Left lung (tissue), 10 donors: Measurements from ENCODE around the gene SSR1. TPM values are rescaled to one million over a fixed set of nuclear protein-coding genes. Genes with fewer than 3 reads are reported as not detected.

ENCODE experiments used
- ATAC-seq: fragments of 200-7000 bp; cut with Tn5 transposase; one replicate; pipeline ENCODE4 v1.9.1; 2020; ENCODE audit warnings: moderate library complexity
- DNase-seq, 4 donors: peaks; one replicate each; pipeline ENCODE4 v3.0.0-alpha.2; 2013 to 2020
- H3K27ac ChIP-seq, 2 donors: fragments of 200-600 bp; sonication (generic) in 1 of 2; one replicate each; pipeline versions ENCODE4 v1.5.0 to v1.8.0; 2020 to 2021
- H3K27me3 ChIP-seq, 2 donors: fragments of 200-600 bp; sonication (generic) in 1 of 2; one replicate each; pipeline versions ENCODE4 v1.5.0 to v1.8.0; 2020 to 2021
- H3K36me3 ChIP-seq, 2 donors: fragments of 200-600 bp; sonication (generic) in 1 of 2; one replicate each; pipeline versions ENCODE4 v1.5.0 to v1.8.0; 2020 to 2021
- H3K4me1 ChIP-seq, 2 donors: fragments of 200-600 bp; one replicate each; pipeline ENCODE4 v1.8.0; 2021
- H3K4me3 ChIP-seq, 2 donors: fragments of 200-600 bp; sonication (generic) in 1 of 2; one replicate each; pipeline versions ENCODE4 v1.5.0 to v1.8.0; 2020 to 2021; ENCODE audit warnings: mild to moderate bottlenecking in 1 of 2
- H3K9me3 ChIP-seq, 2 donors: fragments of 200-600 bp; sonication (generic) in 1 of 2; one replicate each; pipeline versions ENCODE4 v1.5.0 to v1.8.0; 2020 to 2021
- CTCF ChIP-seq, 2 donors: fragments of 200-600 bp; sonication (generic) in 1 of 2; IDR thresholded peaks; one replicate each; pipeline versions ENCODE4 v1.5.0 to v1.8.0; 2021; ENCODE audit warnings: antibody characterized with exemption in 2 of 2
- intact Hi-C, 2 donors: fragments of 100-400 bp; cut with DNase I; formaldehyde crosslinking; loops; one replicate each; pipeline versions ENCODE4 v1.11.2 to v1.14.2; 2022
- polyA plus RNA-seq, 6 donors: library from polyadenylated mRNA; unstranded; fragments of 120-200 nt; gene quantifications; one replicate each; pipeline ENCODE4 v1.2.1, GENCODE V29; 2013; ENCODE audit not compliant: insufficient read length in 6 of 6
- total RNA-seq, 2 donors: library from RNA; stranded (reverse); fragmentation: NEBNext Ultra II Directional; extraction: Animal tissue kit (Norgen Biotek cat#: 25700); gene quantifications; one replicate each; pipeline ENCODE4 v1.2.1, GENCODE V29; 2021
- donor health status: DM: no; HTN: yes; CAD: no.
- donor health status: DM: no; HTN: no; CAD: no.

Gene SSR1
- total and polyA plus RNA-seq, 8 donors = 111 to 247 (median 124) TPM

DNA sequence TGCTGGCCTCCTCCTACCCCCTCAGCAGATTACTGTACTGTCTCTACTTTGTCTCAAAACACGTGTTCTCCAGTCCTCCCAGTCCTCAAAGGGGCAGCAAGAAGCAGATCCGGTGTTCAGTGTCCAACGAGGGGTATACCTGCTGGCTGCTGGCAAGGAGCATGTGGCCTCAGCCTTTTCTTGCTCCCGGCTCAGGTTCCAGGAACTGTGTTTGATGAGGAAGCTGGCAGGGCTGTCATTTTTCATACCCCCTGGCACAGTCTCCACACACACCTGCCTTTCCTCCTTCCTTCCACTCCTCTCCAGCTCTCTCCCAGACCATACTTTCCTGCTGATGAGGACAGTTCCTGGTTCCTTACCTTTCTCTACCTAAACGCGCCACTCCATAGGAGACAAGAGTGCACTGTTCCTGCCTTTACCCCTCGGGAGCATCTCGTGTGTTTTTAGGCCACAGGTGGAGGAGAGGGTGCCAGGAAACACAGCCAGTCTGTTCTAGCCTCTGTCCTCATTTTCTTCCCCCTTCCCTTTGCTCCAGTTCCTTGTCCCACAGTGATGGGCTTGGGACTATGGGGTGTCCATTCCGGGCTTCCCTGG is 77.2 kb downstream of the SSR1 start:
- no peak for TF ChIP-seq CTCF (IDR thresholded peaks at IDR 0.05)
- Histone ChIP-seq H3K4me1 (peaks cover 0 to 24% of the 10 kb centered on the region in 2 donors), H3K27ac (peak overlapping the region; percentile 26 to 72), H3K4me3 (no peak overlapping the region), H3K9me3 (no peaks in the 10 kb centered on the region), H3K36me3 (peaks cover 0 to 68% of the 10 kb centered on the region in 2 donors), H3K27me3 (no peaks in the 10 kb centered on the region)
- DNase-seq (no peak), ATAC-seq (peak; percentile 55)
- intact Hi-C loops = no loop called here

- H3K4me1 ChIP-seq = peaks cover 0 to 24% of the 10 kb centered on the region in 2 donors
- peaks cover 8 to 70% of the 10 kb centered on the region in 2 donors for H3K36me3 ChIP-seq
- H3K9me3 ChIP-seq = no peaks in the 10 kb centered on the region
- no peaks in the 10 kb centered on the region for H3K27me3 ChIP-seq
- no peak overlapping the region for H3K4me3 ChIP-seq
- no peak overlapping the region for H3K27ac ChIP-seq
- DNase-seq (no peak), ATAC-seq (no peak)
- intact Hi-C loops = no loop called here
- no peak for TF ChIP-seq CTCF (IDR thresholded peaks at IDR 0.05)
These were observed 78.5 kb downstream of the SSR1 start for GRCh38 chr6:7234547-7234946.

DNA sequence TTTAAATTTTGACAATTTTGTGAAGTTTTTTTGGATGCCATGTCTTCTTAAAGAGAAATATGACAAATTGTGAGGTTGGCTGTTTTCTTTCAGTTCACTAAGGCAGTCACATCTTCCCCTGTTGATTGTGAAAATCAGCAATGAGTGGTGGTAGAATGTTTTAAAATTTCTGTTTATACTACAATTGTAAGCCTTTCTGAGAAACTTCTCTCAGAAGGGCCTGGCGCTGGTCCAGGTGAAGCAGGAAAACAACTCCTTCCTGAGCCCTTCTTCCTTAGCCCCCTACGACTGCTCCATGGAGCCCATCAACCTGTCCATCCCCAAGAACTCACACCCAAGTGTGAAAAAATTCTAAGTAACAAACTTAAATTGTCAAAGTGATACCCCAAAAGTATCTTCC is 80.6 kb downstream of the SSR1 start:
- intact Hi-C loops = no loop called here
- TF ChIP-seq CTCF (IDR thresholded peaks at IDR 0.05) = no peak
- DNase-seq (peak in 1 of 4 donors; percentile 28), ATAC-seq (no peak)
- Histone ChIP-seq H3K27me3 (no peaks in the 10 kb centered on the region), H3K4me1 (peaks cover 0 to 16% of the 10 kb centered on the region in 2 donors), H3K4me3 (no peak overlapping the region), H3K36me3 (peaks cover 8 to 87% of the 10 kb centered on the region in 2 donors), H3K9me3 (no peaks in the 10 kb centered on the region), H3K27ac (no peak overlapping the region)

DNA sequence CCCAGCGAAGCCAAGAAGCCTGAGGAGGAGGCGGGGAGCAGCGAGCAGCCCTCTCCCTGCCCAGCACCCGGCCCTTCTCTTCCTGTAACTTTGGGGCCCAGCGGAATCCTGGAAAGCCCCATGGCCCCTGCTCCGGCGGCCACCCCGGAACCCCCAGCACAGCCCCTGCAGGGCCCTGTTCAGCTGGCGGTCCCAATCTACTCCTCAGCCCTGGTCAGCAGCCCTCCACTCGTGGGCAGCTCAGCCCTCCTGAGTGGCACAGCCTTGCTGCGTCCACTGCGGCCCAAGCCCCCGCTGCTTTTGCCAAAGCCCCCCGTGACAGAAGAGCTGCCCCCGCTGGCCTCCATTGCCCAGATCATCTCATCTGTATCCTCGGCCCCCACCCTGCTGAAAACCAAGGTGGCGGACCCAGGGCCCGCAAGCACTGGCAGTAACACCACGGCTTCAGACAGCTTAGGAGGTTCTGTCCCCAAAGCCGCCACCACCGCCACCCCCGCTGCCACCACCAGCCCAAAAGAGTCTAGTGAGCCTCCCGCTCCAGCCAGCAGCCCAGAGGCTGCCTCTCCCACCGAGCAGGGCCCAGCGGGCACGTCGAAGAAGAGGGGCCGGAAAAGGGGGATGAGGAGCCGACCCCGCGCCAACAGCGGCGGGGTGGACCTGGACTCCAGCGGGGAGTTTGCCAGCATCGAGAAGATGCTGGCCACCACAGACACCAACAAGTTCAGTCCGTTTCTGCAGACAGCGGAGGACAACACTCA is 81.9 kb downstream of the SSR1 start:
- Histone ChIP-seq H3K9me3 (no peaks in the 10 kb centered on the region), H3K4me3 (no peak overlapping the region), H3K36me3 (peaks cover 13 to 96% of the 10 kb centered on the region in 2 donors), H3K27me3 (no peaks in the 10 kb centered on the region), H3K27ac (no peak overlapping the region), H3K4me1 (peaks cover 0 to 16% of the 10 kb centered on the region in 2 donors)
- DNase-seq (no peak), ATAC-seq (no peak)
- intact Hi-C loops = no loop called here
- TF ChIP-seq CTCF (IDR thresholded peaks at IDR 0.05) = no peak

- intact Hi-C loops = no loop called here
- Histone ChIP-seq H3K4me3 (no peak overlapping the region), H3K27ac (no peak overlapping the region), H3K27me3 (no peaks in the 10 kb centered on the region), H3K4me1 (peaks cover 0 to 13% of the 10 kb centered on the region in 2 donors), H3K36me3 (peaks cover 14 to 98% of the 10 kb centered on the region in 2 donors), H3K9me3 (no peaks in the 10 kb centered on the region)
- no peak for TF ChIP-seq CTCF (IDR thresholded peaks at IDR 0.05)
- no peak for ATAC-seq
- DNase-seq = no peak
These were observed 82.7 kb downstream of the SSR1 start for GRCh38 chr6:7230327-7230691.
